ENCODE results near the gene PLSCR1.
"Not testable (repeated sequence)": the region's sequence is repeated elsewhere in the genome, so short reads cannot be mapped to it uniquely, and the experiment has no call there.

Gene PLSCR1

DNA sequence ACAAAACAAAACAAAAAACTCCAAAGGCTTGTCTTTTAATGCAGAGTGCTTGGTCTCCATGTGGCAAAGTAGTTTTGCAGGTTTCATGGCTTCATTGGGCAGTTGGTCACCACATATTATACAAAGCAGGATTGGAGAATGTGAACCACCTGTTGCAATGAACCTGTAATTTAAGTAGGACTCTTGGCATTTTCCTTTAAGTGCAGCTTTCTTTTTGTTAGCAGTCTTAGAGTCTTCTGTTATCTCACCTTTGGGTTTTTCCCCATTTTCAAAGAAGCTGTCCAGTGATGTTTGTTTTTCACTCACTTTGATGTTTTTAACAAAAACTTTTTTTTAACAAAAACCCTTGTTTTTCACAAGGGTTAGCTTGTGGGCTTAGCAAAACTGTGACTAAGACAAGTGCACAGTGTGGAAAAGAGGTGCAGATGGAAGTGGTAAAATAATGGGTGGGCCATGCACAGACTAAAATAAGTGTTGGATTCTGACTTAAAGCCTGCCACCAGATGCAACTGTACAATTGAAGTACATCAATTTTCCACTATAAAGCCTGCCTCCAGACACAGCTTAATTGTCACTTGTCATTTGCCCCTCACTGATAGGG, 2.9 kb upstream of the PLSCR1 start:
- no peak for DNase-seq

DNA sequence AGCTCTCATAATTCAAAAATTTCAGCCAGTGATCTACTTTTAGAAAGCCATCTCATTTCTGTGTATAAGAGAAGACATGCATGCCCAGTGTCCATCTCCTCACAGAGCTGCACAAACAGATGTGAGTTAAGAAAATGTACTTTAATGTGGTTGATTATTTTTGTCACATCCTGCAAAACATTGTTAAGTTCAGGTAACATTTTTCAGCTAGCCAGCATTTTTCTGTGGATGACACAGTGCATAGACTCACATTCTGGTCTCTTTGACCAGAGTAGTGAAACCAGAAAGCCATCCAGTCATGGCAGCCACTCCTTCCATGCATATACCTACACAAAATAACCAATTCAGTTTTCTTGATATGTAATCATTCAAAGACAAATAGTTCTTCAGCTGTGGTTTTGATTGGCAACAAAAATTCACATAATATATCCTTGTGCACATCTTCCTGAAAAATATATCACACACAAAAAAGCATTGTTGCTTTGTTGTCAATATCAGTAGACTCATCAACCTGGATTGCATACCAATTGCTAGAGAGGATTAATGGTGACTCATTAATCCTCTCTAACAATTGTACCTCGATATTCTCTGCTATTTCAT, 2.1 kb upstream of the PLSCR1 start:
- DNase-seq: no peak

DNA sequence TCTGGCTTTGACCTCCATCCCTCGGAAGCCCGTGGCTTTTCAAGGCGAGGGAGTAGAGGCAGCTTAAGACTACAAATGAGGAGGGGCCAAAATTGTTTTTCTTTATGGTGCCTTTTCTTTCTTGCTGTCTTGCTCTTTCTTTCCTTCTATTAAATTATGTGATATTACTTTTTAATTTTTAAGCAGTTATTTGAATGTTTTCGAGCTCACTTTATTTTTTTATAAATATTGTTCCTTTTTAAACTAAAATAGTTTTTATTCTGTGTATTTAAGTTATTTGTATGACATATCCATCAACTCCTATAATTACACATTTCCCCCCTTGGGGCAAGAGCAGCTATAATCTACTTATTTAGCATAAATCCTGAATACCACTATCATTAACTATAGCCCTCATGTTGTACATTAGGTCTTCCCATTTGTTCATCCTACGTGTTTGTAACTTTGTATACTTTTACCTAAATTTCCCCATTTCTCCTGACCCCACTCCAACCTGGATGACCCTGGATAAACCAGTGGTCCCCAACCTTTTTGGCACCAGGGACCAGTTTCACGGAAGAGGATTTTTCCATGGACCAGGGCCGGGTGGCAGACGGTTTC, 622 bp upstream of the PLSCR1 start:
- DNase-seq: no peak

DNA sequence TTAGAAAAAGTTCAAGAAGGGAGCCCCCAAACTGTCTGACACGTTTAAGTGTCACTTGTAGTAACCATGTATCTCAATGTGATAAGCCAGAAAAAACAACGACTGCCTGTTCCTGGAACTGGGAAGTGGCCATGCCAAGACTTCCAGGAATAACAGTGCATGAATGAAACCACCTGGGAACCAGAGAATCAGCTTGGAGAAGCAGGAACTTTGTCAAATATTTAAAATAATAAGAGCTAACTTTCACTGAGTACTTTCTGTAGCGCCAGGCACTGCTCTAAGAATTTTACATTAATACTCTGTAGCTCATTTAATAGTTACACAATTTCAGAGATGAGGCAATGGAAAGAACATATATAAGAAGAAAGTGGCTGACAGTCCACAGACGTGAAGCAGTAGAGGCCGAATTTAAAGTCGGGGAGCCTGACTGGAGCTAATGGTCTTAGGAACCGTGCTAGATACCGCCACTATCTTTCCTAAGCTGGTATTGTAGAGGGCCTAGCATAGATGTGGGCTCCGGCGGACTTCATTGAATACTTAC, 876 bp downstream of the PLSCR1 start:
- no peak for DNase-seq

DNA sequence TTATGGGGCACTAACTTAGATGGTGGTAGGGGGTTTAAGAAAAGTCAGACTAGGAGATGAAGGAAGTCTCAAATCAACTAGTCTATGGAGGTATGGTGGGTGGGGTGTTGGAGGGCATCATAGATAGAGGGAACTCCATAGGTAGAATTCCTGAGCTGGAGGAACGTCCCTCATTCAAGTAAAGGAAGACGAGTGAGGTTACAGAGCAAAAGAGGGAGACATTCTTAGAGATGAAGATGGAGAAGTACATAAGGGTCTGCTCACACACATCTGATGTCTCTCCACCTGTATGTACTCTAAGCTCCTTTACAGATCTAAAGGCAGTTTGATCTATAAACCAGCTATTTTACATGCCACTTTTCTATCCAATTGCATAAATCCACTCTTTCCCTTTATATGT, 1.4 kb downstream of the PLSCR1 start:
- DNase-seq: no peak

DNA sequence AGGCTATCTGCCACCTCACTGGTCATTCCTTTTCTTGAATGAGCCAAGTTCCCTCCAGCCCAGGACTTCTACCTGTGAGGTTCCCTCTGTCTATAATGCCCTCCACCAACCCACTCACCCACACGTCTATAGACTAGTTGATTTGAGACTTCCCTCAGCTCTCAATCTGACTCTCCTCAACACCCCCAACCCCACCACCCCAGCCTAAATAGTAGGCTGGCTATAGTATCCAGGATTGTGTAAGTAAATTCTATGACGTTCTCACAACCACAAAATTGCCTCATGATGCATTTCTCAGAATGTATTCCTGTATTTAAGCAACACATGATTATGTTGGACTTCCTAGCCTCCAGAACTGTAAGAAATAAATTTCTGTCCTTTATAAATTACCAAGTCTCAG, 2.2 kb downstream of the PLSCR1 start:
- no peak for DNase-seq

DNA sequence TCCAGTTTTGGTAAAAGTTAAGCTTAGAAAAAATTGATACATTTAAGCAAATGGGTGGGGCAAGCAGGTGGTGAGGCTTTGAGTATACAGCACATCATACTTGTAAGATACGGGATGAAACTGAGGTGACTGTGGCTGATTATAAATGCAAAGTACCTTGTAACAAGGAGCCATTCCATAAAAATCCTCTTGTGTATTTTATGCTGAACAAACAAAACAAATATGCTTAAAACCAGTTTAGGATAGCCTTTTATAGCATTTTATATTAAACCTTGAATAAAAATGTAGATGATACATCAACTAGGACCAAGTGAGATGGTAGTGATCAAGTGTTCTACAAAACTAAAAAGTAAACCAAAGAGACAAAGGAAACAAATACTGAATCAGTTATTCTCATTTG, 3.4 kb downstream of the PLSCR1 start:
- no peak for DNase-seq

DNA sequence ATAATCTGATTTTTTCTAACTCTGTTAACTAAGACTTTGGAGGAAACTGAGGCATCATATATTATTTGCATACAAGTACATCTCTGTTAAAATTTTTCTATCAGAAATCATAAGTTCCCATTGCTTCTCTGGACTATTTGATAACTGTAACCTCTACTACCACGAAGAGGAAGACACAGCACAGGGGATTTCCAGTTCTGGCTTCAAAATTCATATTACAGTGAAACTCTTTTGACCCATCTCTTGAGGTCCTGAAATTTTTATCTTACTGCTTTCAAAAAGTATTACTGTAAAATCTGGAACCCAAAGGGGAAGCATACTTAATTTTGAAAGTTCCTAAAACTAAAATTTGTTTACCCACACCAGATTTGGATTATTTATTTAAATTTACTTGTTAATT, 4.2 kb downstream of the PLSCR1 start:
- DNase-seq: no peak

DNA sequence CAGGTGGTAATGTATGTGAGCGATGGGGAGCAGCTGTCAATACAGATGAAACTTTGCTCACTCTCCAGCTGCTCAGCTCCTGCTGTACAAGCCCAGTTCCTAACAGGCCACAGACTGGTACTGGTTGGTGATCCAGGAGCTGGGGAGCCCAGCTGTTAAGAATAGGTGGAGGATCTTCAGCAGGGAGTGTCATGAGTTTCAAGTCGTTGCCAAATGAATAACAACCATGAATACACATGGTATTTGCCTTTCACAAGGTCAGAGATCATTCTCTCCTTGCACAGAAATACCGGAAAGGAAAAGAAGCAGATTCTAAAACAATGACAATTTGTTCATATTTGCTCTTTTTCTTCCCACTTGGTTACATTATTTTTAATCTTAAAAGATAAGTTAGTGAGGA, 5.1 kb downstream of the PLSCR1 start:
- no peak for DNase-seq

DNA sequence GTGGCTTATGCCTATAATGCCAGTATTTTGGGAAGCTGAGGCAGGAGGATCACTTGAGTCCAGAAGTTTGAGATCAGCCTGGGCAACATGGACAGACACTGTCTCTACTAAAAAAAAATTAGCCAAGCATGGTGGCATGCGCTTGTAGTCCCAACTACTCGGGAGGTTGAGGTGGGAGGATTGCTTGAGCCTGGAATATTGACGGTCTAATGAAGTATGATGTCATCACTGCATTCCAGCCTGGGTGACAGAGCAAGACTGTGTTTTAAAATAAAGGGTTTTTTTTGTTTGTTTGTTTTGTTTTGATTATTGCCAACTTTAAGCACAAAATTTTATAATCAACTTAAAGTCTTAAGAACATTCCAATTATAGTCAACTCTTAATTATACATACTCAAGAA, 6.8 kb downstream of the PLSCR1 start:
- no peak for DNase-seq

DNA sequence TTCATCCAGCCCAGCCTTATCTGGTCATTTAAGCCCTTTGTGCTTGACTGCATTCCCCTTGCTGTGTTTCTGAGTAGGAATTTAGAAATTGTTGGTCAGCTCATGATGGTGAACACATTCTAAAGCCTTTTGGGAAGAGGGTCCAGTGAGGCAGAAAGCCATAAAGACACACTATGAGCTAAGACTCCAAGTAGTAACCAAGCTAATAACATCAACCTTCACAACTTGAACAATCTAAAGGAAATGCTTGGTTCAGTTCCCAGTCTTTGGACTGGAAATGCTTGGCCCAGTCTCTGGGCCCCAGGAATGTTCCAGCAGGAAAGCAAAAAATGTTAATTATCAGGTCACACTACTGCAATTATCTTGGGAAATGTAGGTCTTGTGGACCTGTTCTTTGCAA, 7.7 kb downstream of the PLSCR1 start:
- no peak for DNase-seq

DNA sequence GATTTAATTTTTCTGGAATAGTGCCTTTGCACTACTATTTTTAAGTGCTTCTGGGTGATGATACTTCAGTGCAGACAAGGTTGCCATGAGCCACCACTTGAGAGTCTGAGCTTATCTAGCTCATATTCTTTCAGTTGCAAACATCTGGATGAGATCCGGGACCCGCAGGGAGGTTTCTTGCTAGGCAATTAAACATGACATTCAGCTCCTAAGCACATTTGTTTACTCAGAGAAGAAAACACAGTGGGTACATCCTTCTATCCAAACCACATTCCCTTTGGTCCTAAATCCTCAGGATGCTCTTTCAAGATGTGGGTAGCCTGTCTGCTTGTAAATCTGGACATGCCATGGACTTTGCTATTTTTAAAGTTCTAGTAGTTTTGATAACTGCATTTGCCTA, 12.0 kb downstream of the PLSCR1 start:
- no peak for DNase-seq

DNA sequence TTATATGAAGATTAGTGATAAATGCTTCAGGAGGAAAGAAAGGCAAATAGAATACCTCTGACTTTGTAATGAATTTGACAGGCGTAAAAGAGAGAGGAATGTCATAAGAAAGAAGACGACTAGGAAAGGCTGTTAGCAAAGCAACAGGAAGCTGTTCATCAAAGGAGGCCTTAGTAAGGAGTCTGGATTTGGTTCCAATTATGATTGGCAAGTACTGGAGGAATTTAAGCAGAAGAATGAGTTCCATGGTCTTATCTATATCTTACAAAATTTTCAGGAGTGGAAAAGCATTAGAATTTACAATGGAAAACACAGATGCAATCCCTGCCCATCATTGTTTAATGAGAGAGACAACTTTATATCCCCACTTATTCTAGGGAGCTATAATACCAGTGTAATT, 13.8 kb downstream of the PLSCR1 start:
- DNase-seq: no peak

DNA sequence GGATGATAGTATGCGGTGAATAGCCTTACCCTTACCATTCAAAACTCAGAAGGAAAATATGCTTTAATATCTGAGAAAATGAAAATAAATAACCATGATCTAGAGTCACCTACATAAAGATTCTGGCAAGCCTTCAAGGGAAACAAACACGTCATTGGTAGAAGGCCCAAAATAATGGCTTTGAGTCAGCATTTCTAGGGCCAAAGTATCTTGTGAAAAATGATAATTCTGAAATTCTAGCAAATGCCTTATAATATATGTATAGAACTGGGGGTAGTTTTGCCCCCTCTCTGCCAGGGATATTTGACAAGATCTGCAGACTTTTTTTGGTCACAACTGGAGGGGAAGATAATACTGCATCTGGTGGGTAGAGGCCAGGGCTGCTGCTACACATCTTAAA, 15.4 kb downstream of the PLSCR1 start:
- DNase-seq: no peak

DNA sequence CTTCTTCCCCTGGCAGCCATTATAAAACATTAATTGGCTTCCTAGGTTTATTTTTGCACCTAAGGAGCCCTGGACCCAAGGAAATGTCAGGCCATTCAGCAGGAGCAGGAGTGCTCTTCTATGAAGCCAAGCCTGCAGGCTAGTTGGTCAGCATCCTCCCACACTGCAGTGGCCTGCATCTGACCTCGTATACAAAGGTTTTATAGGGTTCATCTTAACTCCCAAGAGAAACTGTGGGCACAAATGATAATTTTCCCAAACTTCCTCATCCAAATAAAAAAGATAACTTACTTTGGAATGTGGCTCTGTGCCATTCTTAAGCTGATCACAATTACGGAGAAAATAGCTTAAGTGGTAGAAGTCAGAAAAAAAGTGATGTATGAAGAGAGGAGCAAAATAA, 19.4 kb downstream of the PLSCR1 start:
- DNase-seq: no peak

DNA sequence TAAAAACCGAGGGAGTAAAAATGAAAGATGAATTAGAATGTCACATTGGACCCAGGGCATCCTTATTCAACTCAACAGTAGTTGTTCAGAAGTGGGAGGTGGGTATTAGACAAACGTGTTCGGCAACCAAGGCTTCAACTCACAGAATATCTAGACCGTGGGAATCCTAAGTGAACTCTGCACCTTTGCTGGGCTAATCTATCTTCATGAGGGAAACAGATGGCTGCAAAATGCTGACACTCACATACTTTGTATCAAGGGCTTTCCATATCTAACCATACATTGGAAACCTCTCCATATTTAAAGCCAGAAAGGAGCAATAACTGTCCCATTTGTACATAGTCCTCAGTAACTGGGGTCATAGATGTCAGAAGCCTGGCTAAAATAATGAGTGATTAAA, 20.9 kb downstream of the PLSCR1 start:
- DNase-seq: no peak

DNA sequence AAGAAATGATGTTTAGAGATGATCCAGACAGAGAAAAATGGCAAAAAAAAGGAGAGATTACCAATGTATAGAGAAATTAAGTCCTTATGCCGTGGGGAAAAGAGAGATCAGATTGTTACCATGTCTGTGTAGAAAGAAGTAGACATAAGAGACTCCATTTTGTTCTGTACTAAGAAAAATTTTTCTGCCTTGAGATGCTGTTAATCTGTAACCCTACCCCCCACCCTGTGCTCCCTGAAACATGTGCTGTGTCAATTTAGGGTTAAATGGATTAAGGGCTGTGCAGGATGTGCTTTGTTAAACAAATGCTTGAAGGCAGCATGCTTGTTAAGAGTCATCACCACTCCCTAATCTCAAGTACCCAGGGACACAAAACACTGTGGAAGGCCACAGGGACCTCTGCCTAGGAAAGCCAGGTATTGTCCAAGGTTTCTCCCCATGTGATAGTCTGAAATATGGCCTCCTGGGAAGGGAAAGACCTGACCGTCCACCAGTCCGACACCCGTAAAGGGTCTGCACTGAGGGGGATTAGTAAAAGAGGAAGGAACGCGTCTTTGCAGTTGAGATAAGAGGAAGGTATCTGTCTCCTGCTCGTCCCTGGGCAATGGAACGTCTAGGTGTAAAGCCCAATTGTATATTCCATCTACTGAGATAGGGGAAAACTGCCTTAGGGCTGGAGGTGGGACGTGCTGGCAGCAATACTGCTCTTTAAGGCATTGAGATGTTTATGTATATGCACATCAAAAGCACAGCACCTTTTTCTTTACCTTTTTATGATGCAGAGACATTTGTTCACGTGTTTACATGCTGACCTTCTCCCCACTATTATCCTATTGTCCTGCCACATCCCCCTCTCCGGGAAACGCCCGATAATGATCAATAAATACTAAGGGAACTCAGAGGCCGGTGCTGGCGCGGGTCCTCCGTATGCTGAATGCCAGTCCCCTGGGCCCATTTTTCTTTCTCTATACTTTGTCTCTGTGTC, 21.9 kb downstream of the PLSCR1 start:
- DNase-seq: not testable (repeated sequence)

DNA sequence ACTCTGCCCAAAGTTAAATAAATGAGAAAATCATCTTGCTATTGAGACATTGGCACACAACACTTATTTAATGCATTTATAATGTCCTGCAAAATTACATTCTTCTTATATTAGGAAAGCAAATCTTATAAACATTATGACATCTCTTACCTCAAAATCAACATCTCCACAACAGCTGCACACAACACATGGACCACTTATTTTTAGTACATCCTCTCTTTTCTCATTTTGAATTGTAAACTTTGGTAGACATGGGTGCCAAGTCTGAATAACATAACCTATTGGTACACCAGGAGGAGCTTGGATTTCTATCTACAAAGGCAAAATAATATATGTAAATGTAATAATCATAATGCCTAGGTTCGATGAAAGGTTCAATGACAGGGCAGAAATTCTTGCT, 23.0 kb downstream of the PLSCR1 start:
- DNase-seq: no peak

DNA sequence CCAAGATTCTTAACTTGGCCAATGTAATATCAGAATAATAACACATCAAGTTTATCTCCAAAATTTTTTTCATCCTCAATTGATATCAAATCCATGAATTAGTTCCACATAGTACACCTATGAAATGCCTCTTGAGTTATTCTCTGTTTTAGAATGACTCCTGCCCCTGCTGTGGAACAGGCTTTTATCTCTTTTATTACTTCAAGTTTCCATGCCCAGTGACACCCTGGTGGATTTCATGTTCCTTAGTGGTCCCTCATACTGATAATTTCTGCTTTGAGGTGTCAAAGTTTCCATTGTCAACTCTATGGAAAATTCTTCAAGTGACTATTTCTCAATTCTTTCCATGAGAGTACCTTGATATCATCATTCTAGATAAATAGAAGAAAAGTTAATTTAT, 24.6 kb downstream of the PLSCR1 start:
- no peak for DNase-seq

DNA sequence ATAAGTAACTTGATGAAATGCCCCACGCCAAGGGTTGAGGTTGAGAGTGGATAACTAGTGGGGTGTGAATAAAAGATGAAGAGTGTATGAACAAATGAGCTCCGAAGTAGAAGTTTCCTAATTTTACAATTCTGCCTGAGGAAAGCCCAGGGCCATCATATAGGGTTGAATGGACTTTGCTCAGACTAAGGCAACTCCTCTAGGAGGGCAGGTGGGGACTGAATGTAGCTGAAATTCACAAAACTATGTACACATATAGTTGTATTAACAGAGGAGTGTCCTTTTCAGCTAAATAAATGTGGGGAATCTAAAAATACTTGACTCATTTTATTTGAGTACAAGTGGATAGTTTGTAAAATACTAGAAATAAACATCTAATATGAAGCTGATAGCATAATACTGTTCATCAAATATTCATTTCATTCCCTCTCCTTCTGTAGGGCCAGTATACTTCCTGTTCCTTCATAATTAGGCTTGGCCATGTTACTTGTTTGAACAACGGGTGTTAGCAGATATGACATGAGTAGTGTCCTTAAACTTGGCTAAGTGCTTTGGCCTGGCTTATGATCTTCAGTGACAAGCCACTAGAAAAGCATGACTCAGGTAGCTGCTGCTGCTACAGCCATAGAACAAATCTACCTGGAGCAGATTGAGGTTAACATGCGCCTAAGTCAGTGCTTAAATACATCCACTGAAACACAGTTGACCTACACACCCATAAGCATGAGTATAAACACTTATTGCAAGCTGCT, 26.5 kb downstream of the PLSCR1 start:
- DNase-seq: no peak

DNA sequence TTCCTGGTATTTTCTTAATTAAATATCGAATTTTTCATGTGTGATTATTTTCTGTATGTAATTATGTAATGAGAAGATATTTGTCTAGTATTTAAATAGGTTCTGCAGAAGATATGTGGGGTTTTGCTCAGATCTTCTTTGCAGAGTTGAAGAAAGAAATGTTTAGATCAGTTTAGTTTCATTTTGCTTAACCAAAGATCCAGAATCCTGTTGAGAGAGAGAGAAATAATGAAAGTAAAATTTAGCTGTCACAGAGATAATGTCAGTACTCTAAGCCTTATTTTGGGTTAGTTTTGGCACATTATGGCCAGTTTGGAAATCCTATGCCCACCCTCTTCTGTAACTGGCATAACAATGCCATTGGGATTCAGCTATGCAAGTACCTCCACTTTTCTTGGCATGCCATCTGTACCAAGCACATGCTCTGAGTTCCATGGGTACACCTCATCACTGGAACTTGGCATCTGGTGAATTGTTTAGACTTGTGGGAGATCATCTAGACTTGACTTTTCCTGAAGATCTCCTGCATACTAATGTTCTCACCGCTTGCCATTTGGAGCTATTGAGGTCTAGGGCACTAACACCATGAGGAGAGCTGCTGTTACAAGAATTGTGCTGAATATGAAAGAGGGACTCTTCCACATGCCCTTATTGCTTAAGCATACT, 30.9 kb downstream of the PLSCR1 start:
- no peak for DNase-seq
